H7 (cell line): ENCODE results near the gene MPP1. TPM values are rescaled to one million over a fixed set of nuclear protein-coding genes. Genes with fewer than 3 reads are reported as not detected.

ENCODE experiments used
- DNase-seq: peaks from one replicate; pipeline ENCODE4 v3.0.0; 2012
- H3K27me3 ChIP-seq: 2 replicates; pipeline ENCODE4 v1.6.0; 2011; ENCODE audit warnings: mild to moderate bottlenecking, low read length; ENCODE audit not compliant: control insufficient read depth, insufficient read depth
- H3K36me3 ChIP-seq: replicated peaks from 2 replicates; pipeline ENCODE4 v1.5.1; 2011; ENCODE audit warnings: low read length; ENCODE audit not compliant: control insufficient read depth, insufficient read depth
- H3K4me3 ChIP-seq: 2 replicates; pipeline ENCODE4 v1.5.1; 2011; ENCODE audit warnings: low read depth, mild to moderate bottlenecking, control low read depth, low read length, moderate library complexity; ENCODE audit not compliant: insufficient read depth
- total RNA-seq: library from RNA; depleted of rRNA; stranded (reverse); fragments of >200 nt; shearing (Covaris generic); gene quantifications from 2 replicates; pipeline ENCODE4 v1.2.3, GENCODE V29; 2014

MPP1 gene
- total RNA-seq, 1 experiment from 2014 or later, result 10.5 TPM

GRCh38 chrX:154800478-154801210 lies 4.6 kb downstream of the MPP1 start:
- Histone ChIP-seq H3K36me3 (no peaks in the 10 kb centered on the region), H3K4me3 (no peak overlapping the region), H3K27me3 (peaks cover 7% of the 10 kb centered on the region; the same call in 1 of the 2 replicates)
- no peak for DNase-seq

GRCh38 chrX:154799556-154800348 lies 5.5 kb downstream of the MPP1 start:
- DNase-seq, result no peak
- Histone ChIP-seq H3K36me3 (no peaks in the 10 kb centered on the region), H3K4me3 (no peak overlapping the region), H3K27me3 (peaks cover 6% of the 10 kb centered on the region; the same call in 1 of the 2 replicates)

- DNase-seq, result no peak
- Histone ChIP-seq H3K27me3 (no peaks in the 10 kb centered on the region; the same call in 1 of the 2 replicates), H3K4me3 (no peak overlapping the region), H3K36me3 (no peaks in the 10 kb centered on the region)
These were observed 8.3 kb downstream of the MPP1 start for GRCh38 chrX:154797006-154797405.

GRCh38 chrX:154795016-154795415 lies 10.3 kb downstream of the MPP1 start:
- Histone ChIP-seq H3K27me3 (no peaks in the 10 kb centered on the region), H3K4me3 (no peak overlapping the region), H3K36me3 (no peaks in the 10 kb centered on the region)
- no peak for DNase-seq

- no peak for DNase-seq
- no peaks in the 10 kb centered on the region for H3K27me3 ChIP-seq
- H3K4me3 ChIP-seq, result no peak overlapping the region
- H3K36me3 ChIP-seq, result no peaks in the 10 kb centered on the region
These were observed 12.0 kb downstream of the MPP1 start for GRCh38 chrX:154793084-154793795.

- H3K27me3 ChIP-seq, result no peaks in the 10 kb centered on the region
- H3K4me3 ChIP-seq, result no peak overlapping the region
- no peak for DNase-seq
- no peaks in the 10 kb centered on the region for H3K36me3 ChIP-seq
These were observed 13.3 kb downstream of the MPP1 start for GRCh38 chrX:154791939-154792338.

GRCh38 chrX:154791467-154791866 lies 13.8 kb downstream of the MPP1 start:
- H3K36me3 ChIP-seq, result no peaks in the 10 kb centered on the region
- no peaks in the 10 kb centered on the region for H3K27me3 ChIP-seq
- no peak for DNase-seq
- H3K4me3 ChIP-seq, result no peak overlapping the region

- no peaks in the 10 kb centered on the region for H3K27me3 ChIP-seq
- H3K4me3 ChIP-seq, result no peak overlapping the region
These were observed 19.6 kb downstream of the MPP1 start for GRCh38 chrX:154785716-154786115.

GRCh38 chrX:154784149-154784995 lies 20.9 kb downstream of the MPP1 start:
- H3K4me3 ChIP-seq, result no peak overlapping the region
- no peaks in the 10 kb centered on the region for H3K27me3 ChIP-seq
- DNase-seq, result no peak
- H3K36me3 ChIP-seq, result no peaks in the 10 kb centered on the region; the same call in 1 of the 2 replicates

More at GRCh38 chrX:154785716-154786115, 19.6 kb downstream of the MPP1 start:
- no peaks in the 10 kb centered on the region; the same call in 1 of the 2 replicates for H3K36me3 ChIP-seq
- DNase-seq, result no peak

- peaks cover 11% of the 10 kb centered on the region for H3K36me3 ChIP-seq
- no peak overlapping the region for H3K4me3 ChIP-seq
- H3K27me3 ChIP-seq, result no peaks in the 10 kb centered on the region
- no peak for DNase-seq
These were observed 24.3 kb downstream of the MPP1 start for GRCh38 chrX:154780968-154781367.

GRCh38 chrX:154779261-154779660 lies 26.0 kb downstream of the MPP1 start:
- DNase-seq, result no peak
- H3K36me3 ChIP-seq, result peaks cover 25% of the 10 kb centered on the region
- H3K4me3 ChIP-seq, result no peak overlapping the region
- H3K27me3 ChIP-seq, result no peaks in the 10 kb centered on the region

GRCh38 chrX:154776753-154777152 lies 28.5 kb downstream of the MPP1 start:
- H3K27me3 ChIP-seq, result no peaks in the 10 kb centered on the region
- no peak overlapping the region for H3K4me3 ChIP-seq
- DNase-seq, result no peak
- H3K36me3 ChIP-seq, result peaks cover 30% of the 10 kb centered on the region

GRCh38 chrX:154775419-154776349 lies 29.6 kb downstream of the MPP1 start:
- H3K36me3 ChIP-seq, result peaks cover 32% of the 10 kb centered on the region

More at GRCh38 chrX:154775419-154776349, 29.6 kb downstream of the MPP1 start:
- no peak for DNase-seq
- no peaks in the 10 kb centered on the region for H3K27me3 ChIP-seq
- no peak overlapping the region for H3K4me3 ChIP-seq
